GM23338 (cell line): ENCODE results near the gene DCAF4. TPM values are rescaled to one million over a fixed set of nuclear protein-coding genes. Genes with fewer than 3 reads are reported as not detected.
"Not testable (repeated sequence)": the region's sequence is repeated elsewhere in the genome, so short reads cannot be mapped to it uniquely, and the experiment has no call there.

Source experiments
- ATAC-seq: fragments of 200-7000 bp; cut with Tn5 transposase; 3 replicates; pipeline ENCODE4 v1.9.1; 2020
- DNase-seq: peaks from one replicate; pipeline ENCODE4 v3.0.0-alpha.2; 2015; ENCODE audit warnings: low spot score
- H2AFZ ChIP-seq: fragments of 200-600 bp; sonication (generic); 2 replicates; pipeline ENCODE4 v1.8.0; 2016; ENCODE audit warnings: antibody characterized with exemption, mild to moderate bottlenecking, moderate library complexity
- H3F3A ChIP-seq: fragments of 200-600 bp; sonication (generic); replicated peaks from 2 replicates; pipeline ENCODE4 v1.8.0; 2017; ENCODE audit warnings: antibody characterized with exemption, mixed run types, low read depth
- H3K27ac ChIP-seq: fragments of 200-600 bp; sonication (generic); 2 replicates; pipeline ENCODE4 v1.6.1; 2016; ENCODE audit warnings: low read depth
- H3K27me3 ChIP-seq: fragments of 200-600 bp; sonication (generic); 2 replicates; pipeline ENCODE4 v1.8.0; 2016; ENCODE audit warnings: mild to moderate bottlenecking, mixed run types, moderate library complexity; ENCODE audit not compliant: insufficient read depth
- H3K36me3 ChIP-seq: fragments of 200-600 bp; sonication (generic); 2 replicates; pipeline ENCODE4 v1.8.0; 2016; ENCODE audit warnings: mild to moderate bottlenecking; ENCODE audit not compliant: insufficient read depth
- H3K4me1 ChIP-seq: fragments of 200-600 bp; sonication (generic); 2 replicates; pipeline ENCODE4 v1.8.0; 2016; ENCODE audit warnings: mild to moderate bottlenecking, moderate library complexity; ENCODE audit not compliant: insufficient read depth
- H3K4me2 ChIP-seq: fragments of 200-600 bp; sonication (generic); 2 replicates; pipeline ENCODE4 v1.7.1; 2017; ENCODE audit warnings: mixed run types
- H3K4me3 ChIP-seq: fragments of 200-600 bp; sonication (generic); 2 replicates; pipeline ENCODE4 v1.6.1; 2016; ENCODE audit warnings: mixed run types
- H3K79me2 ChIP-seq: fragments of 200-600 bp; sonication (generic); replicated peaks from 2 replicates; pipeline ENCODE4 v1.8.0; 2017; ENCODE audit warnings: mild to moderate bottlenecking; ENCODE audit not compliant: insufficient read depth
- H3K9me2 ChIP-seq: fragments of 200-600 bp; sonication (generic); 2 replicates; pipeline ENCODE4 v1.8.0; 2017; ENCODE audit not compliant: insufficient read depth
- H4K20me1 ChIP-seq: fragments of 200-600 bp; sonication (generic); replicated peaks from 2 replicates; pipeline ENCODE4 v1.8.0; 2017; ENCODE audit warnings: mild to moderate bottlenecking; ENCODE audit not compliant: insufficient read depth
- H3K27ac Mint-ChIP-seq: 2 replicates; pipeline ENCODE4 v1.8.0; 2020; ENCODE audit warnings: inconsistent platforms, mild to moderate bottlenecking, moderate library complexity, mixed read lengths
- H3K27me3 Mint-ChIP-seq: 3 replicates; pipeline ENCODE4 v1.8.0; 2022; ENCODE audit warnings: low read depth, mild to moderate bottlenecking, moderate library complexity, mixed read lengths, inconsistent platforms; ENCODE audit not compliant: insufficient read depth, poor library complexity
- H3K36me3 Mint-ChIP-seq: 3 replicates; pipeline ENCODE4 v1.8.0; 2021; ENCODE audit warnings: low read depth, mild to moderate bottlenecking, inconsistent platforms, moderate library complexity, mixed read lengths
- H3K4me1 Mint-ChIP-seq: 3 replicates; pipeline ENCODE4 v1.8.0; 2020; ENCODE audit warnings: mild to moderate bottlenecking, inconsistent platforms, mixed read lengths
- H3K4me3 Mint-ChIP-seq: 3 replicates; pipeline ENCODE4 v1.8.0; 2021; ENCODE audit warnings: moderate library complexity, mild to moderate bottlenecking, inconsistent platforms, mixed read lengths
- H3K9me3 Mint-ChIP-seq: 3 replicates; pipeline ENCODE4 v1.8.0; 2020; ENCODE audit warnings: moderate library complexity, mild to moderate bottlenecking, inconsistent platforms, mixed read lengths
- CREB1 ChIP-seq: fragments of 250-450 bp; sonication (Bioruptor Pico); IDR thresholded peaks from 2 replicates; pipeline ENCODE4 v1.5.0; 2020; ENCODE audit warnings: low read depth, mild to moderate bottlenecking, moderate library complexity
- EZH2 ChIP-seq: fragments of 200-600 bp; sonication (generic); IDR thresholded peaks from one replicate; pipeline ENCODE4 v1.8.0; 2017; ENCODE audit warnings: antibody characterized with exemption, mild to moderate bottlenecking, low read depth; ENCODE audit not compliant: unreplicated experiment
- EZH2phosphoT487 ChIP-seq: fragments of 200-600 bp; sonication (generic); IDR thresholded peaks from one replicate; pipeline ENCODE4 v1.8.1; 2018; ENCODE audit warnings: antibody characterized with exemption; ENCODE audit not compliant: unreplicated experiment
- JUNB ChIP-seq: IDR thresholded peaks from one replicate; pipeline ENCODE4 v1.6.1; 2016; ENCODE audit warnings: antibody characterized with exemption; ENCODE audit not compliant: unreplicated experiment
- NANOG ChIP-seq: IDR thresholded peaks from 2 replicates; pipeline ENCODE4 v1.6.1; 2016; ENCODE audit warnings: antibody characterized with exemption, borderline replicate concordance
- STAT1 ChIP-seq: IDR thresholded peaks from one replicate; pipeline ENCODE4 v1.6.1; 2016; ENCODE audit warnings: antibody characterized with exemption; ENCODE audit not compliant: unreplicated experiment
- ZNF114 ChIP-seq: fragments of 250-450 bp; sonication (Bioruptor Pico); IDR thresholded peaks from 2 replicates; pipeline ENCODE4 v1.5.0; 2020; ENCODE audit warnings: mild to moderate bottlenecking, moderate library complexity
- ZNF331 ChIP-seq: fragments of 250-450 bp; sonication (Bioruptor Pico); IDR thresholded peaks from 2 replicates; pipeline ENCODE4 v1.5.0; 2020; ENCODE audit warnings: low read depth, mild to moderate bottlenecking, moderate library complexity
- polyA plus RNA-seq: library from polyadenylated mRNA; unstranded; fragments of >200 nt; fragmentation: Nextera tagmentation; extraction: Ambion mirVana; gene quantifications from 2 replicates; pipeline ENCODE4 v1.2.1, GENCODE V29; 2016
- total RNA-seq: library from RNA; depleted of rRNA; stranded (reverse); fragments of >200 nt; shearing (Covaris generic); gene quantifications from 2 replicates; pipeline ENCODE4 v1.2.3, GENCODE V29; 2014
- TF ChIP-seq, protein P1 (sequence below): IDR thresholded peaks from one replicate; pipeline ENCODE4 v1.6.1; 2018; ENCODE audit warnings: antibody characterized with exemption; ENCODE audit not compliant: unreplicated experiment
- TF ChIP-seq, protein P2 (sequence below): IDR thresholded peaks from 2 replicates; pipeline ENCODE4 v1.6.1; 2016; ENCODE audit warnings: antibody characterized with exemption

Gene DCAF4
- total and polyA plus RNA-seq, 2 experiments from 2014 or later: 17.5 to 39.3 TPM

DNA sequence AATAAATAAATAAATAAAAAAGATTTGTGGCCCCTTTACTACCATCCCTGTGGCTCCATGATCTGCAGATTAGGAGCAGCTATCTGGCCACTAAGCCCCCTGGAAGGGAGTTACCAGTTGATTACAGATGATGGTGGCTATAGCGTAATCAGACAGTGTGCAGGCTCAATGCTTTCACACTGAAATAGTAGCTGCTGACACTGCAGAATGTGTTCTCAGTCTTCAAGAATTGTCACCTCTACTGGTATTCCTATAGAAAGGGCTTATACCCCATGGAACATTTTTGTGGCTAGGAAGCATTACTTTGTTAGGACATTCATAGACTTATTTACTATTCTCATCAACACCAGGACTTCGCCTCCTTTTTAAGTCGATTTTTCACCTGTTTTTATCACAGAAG lies 30.9 kb downstream of the DCAF4 start (continued):
- TF ChIP-seq EZH2phosphoT487 (no peak), ZNF331 (no peak)

DNA sequence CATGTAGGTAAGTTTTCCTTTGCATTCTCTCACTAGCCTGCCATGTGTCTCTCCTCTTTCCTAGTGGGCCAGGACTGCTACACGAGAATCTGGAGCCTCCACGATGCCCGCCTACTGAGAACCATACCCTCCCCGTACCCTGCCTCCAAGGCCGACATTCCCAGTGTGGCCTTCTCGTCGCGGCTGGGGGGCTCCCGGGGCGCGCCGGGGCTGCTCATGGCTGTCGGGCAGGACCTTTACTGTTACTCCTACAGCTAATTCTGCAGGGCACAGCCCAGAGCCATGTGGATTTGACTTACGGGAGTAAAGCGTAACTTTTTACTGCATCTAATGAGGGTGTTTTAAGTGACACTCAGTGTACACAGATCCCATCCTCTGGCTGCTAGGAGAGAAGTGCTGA lies 32.3 kb downstream of the DCAF4 start:
- Histone ChIP-seq H3K4me1 (no peaks in the 10 kb centered on the region), H3K79me2 (no peaks in the 10 kb centered on the region), H4K20me1 (no peaks in the 10 kb centered on the region), H3K9me2 (no peaks in the 10 kb centered on the region), H3K27ac (no peak overlapping the region), H3K4me2 (no peak overlapping the region), H3K36me3 (no peaks in the 10 kb centered on the region), H3K4me3 (no peak overlapping the region), H2AFZ (no peak overlapping the region), H3F3A (no peaks in the 10 kb centered on the region), H3K27me3 (no peaks in the 10 kb centered on the region)
- no peaks in the 10 kb centered on the region for H3K4me1 Mint-ChIP-seq
- H3K9me3 Mint-ChIP-seq: peaks cover 4% of the 10 kb centered on the region; the same call in 2 of the 3 replicates
- ATAC-seq: no peak
- no peak overlapping the region for H3K27ac Mint-ChIP-seq
- no peak overlapping the region for H3K4me3 Mint-ChIP-seq
- TF ChIP-seq, protein P1, sequence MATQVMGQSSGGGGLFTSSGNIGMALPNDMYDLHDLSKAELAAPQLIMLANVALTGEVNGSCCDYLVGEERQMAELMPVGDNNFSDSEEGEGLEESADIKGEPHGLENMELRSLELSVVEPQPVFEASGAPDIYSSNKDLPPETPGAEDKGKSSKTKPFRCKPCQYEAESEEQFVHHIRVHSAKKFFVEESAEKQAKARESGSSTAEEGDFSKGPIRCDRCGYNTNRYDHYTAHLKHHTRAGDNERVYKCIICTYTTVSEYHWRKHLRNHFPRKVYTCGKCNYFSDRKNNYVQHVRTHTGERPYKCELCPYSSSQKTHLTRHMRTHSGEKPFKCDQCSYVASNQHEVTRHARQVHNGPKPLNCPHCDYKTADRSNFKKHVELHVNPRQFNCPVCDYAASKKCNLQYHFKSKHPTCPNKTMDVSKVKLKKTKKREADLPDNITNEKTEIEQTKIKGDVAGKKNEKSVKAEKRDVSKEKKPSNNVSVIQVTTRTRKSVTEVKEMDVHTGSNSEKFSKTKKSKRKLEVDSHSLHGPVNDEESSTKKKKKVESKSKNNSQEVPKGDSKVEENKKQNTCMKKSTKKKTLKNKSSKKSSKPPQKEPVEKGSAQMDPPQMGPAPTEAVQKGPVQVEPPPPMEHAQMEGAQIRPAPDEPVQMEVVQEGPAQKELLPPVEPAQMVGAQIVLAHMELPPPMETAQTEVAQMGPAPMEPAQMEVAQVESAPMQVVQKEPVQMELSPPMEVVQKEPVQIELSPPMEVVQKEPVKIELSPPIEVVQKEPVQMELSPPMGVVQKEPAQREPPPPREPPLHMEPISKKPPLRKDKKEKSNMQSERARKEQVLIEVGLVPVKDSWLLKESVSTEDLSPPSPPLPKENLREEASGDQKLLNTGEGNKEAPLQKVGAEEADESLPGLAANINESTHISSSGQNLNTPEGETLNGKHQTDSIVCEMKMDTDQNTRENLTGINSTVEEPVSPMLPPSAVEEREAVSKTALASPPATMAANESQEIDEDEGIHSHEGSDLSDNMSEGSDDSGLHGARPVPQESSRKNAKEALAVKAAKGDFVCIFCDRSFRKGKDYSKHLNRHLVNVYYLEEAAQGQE: no peak
- no peak for TF ChIP-seq ZNF114
- TF ChIP-seq ZNF331: no peak
- TF ChIP-seq JUNB: no peak
- no peak for TF ChIP-seq STAT1
- TF ChIP-seq EZH2: no peak
- no peak for TF ChIP-seq NANOG
- no peak for TF ChIP-seq CREB1 (CRISPR knock-in tag)
- TF ChIP-seq, protein P2, sequence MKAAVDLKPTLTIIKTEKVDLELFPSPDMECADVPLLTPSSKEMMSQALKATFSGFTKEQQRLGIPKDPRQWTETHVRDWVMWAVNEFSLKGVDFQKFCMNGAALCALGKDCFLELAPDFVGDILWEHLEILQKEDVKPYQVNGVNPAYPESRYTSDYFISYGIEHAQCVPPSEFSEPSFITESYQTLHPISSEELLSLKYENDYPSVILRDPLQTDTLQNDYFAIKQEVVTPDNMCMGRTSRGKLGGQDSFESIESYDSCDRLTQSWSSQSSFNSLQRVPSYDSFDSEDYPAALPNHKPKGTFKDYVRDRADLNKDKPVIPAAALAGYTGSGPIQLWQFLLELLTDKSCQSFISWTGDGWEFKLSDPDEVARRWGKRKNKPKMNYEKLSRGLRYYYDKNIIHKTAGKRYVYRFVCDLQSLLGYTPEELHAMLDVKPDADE: no peak
- H3K27me3 Mint-ChIP-seq: peaks cover 8% of the 10 kb centered on the region
- DNase-seq: no peak
- peaks cover 29% of the 10 kb centered on the region for H3K36me3 Mint-ChIP-seq

DNA sequence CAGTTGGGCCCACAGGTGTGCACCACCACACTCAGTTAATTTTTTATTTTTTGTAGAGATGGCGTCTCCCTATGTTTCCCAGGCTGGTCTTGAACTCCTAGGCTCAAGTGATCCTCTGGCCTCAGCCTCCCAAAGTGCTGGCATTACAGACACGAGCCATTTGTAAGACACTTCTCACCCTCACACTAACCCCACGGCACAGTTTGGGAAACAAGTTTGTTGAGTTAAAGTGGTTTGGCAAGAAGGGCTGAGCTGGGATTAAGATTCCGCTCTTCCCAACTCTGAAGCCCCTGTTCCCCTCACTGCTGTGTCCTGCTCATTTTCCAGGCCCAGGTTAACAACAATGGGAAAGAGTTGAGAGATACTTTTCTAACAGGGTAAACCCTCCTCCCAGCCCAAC lies 34.8 kb downstream of the DCAF4 start:
- Mint-ChIP-seq H3K36me3 (peaks cover 21% of the 10 kb centered on the region), H3K27me3 (peaks cover 11% of the 10 kb centered on the region)
- H3K9me3 Mint-ChIP-seq, H3K9me2 ChIP-seq, H3K4me1 ChIP-seq, H3K4me1 Mint-ChIP-seq, H3K4me2 ChIP-seq, H3K27ac Mint-ChIP-seq, H3K27me3 ChIP-seq, H3K27ac ChIP-seq, H4K20me1 ChIP-seq, H3K79me2 ChIP-seq, H3K36me3 ChIP-seq, DNase-seq, H3K4me3 ChIP-seq, H3K4me3 Mint-ChIP-seq, H2AFZ ChIP-seq, ATAC-seq, H3F3A ChIP-seq: not testable (repeated sequence)
